GM18870 (cell line): ENCODE results near the gene MAPK4.

Experiments used
- ATAC-seq: cut with Tn5 transposase; IDR thresholded peaks from one replicate; pipeline ENCODE4 v1.9.1; 2021; ENCODE audit warnings: moderate library complexity; ENCODE audit not compliant: unreplicated experiment

MAPK4 gene

DNA sequence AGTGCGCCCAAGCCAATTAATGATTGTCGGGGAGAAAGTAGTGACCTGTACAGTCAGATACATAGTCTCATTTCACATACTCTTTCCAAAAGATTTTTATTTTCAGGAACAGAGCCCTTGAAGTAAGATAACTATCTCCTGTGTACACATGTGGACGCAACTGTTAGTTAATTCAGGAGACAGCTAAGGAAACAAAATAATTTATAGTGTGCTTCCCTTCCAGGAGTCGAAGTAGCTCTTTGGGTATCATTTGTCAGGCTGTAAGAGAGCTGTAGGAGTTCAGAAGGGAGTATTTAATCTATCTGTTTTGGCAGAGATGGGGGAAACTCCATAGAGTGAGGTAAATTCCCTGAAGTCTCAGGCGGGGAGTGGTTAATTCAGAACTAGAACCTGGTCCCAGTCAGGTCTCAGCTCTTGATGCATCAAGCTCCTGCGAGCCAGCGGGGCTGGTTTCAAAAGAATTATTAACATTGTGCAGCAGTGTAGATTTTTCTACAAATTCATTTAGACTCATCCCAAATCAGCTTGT, 63.0 kb downstream of the MAPK4 start:
- ATAC-seq, result no peak

DNA sequence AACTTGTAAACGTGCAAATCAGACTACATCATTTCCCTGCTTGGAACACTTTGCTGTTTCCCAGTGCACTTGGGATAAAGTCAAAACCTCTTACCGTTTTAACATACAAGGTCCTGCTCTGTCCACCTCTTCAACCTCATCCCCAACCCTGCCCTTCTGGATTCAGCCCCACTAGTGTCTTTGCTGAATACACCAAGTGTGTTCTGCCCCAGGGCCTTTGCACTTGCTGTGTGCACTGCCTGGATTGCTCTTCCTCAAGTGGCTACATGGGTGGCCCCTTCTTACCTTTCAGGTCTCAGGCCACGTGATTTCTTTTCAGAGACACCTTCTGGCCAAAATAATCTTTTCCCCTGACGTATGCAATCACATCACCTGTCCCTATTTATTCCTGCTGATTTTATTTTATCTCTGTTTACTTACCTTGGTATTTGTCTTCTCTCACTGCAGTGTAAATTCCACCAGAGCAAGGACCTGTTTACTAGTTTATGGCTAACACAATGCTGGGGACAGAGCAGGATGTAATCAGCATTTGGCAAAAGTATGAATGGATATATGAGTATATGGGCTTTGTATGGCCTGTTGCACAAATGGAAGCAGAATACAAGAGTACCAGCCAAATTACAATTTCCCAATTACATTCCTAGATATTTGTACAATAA, 63.9 kb downstream of the MAPK4 start:
- no peak for ATAC-seq

DNA sequence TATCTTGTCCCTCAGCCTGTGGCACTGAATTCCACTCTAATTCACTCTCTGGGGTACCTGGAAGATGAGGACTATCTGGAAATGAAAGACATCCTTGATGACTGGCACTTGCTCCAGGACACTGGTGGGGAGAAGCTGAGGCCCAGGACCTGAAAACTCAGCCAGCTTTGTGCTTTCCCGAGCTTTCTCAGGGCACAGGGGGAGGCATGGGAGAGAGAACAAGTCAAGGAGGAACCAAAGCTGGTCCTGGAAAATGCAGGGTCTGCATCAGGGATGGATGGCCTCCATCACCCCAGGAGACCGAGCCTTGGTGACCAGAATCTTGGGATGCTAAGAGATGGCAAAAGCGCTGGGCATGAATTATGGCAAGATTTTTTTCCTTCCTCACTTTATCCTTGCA, 65.1 kb downstream of the MAPK4 start:
- no peak for ATAC-seq

DNA sequence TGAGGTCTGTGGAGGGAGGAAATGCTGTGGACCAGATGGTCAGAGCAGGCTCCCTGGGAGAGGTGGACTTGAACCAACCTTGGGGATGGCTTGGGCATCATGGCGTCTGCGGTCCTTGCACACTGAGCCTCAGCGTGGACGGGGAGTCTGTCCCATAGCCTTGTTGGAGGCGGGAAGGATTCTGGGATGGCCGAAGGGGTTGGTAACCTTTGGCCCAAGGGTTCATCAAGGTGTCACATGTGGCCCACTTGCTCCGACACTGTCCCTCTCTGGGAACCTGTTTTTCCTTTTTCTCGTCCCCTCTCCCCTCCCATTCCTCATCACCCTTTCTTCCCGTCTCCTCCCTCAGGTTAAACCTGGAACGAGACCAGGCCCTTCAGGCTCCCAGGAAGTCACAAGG, 66.4 kb downstream of the MAPK4 start:
- ATAC-seq, result no peak

DNA sequence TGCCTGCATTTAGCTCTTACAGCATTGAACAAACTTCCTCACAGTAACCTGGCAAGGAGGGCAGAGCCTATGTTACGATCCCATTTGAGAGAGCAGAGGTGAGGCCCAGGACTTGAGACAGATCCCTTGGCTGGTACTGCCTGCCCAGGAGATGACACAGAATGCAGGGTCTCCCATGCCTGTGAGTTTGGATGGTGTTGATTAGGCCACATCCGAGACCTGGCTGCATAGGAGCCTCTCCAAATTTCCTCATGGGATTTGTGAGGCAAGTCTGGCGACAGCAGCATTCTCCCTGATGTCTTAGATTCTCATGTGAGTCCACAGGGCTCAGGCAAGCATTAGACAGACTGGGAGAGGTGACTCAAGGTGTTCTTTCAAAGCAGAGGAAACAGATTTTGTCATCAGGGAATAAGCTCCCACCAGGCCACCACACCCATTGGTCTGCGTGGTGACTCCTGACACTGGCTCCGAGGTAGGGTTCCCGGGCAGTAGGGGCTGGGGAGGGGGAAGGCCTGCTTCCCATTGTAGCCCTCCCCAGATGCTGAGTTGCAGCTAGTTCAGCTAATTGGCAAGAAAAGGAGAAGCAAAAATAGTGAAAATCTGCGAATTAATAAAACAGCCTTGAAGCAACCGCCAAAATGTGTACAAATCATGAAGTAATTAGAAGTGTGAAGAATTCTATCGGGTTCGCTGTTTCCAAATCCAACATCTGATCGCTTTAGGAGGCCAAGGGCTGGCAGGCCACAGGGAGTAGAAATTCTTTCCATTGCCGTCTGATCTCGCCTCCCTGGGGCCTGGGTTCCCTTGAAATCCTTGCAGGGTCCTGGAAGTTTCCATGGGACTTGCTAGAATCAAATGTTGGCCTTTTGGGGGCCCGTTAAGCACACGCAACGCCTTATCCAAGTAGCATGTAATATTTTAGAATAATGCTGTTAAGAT, 68.0 kb downstream of the MAPK4 start:
- ATAC-seq, result no peak

DNA sequence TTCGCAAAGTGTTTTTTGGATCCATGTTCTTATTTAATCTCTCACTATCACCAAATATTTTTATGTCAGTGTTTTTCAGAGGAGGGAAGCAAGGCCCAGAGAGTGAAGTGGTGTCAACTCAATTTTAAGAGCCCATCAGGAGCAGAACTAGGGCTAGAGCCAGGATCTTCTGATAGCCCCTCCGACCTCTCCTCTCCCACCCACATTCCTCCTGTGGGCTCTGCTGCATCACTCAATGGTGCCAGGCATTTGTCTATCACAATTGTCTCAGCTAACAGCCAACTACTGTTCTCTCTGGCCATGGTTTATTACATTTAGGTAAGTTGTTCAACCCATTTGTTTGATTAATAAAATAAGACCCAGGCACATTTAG, 68.6 kb downstream of the MAPK4 start:
- no peak for ATAC-seq

DNA sequence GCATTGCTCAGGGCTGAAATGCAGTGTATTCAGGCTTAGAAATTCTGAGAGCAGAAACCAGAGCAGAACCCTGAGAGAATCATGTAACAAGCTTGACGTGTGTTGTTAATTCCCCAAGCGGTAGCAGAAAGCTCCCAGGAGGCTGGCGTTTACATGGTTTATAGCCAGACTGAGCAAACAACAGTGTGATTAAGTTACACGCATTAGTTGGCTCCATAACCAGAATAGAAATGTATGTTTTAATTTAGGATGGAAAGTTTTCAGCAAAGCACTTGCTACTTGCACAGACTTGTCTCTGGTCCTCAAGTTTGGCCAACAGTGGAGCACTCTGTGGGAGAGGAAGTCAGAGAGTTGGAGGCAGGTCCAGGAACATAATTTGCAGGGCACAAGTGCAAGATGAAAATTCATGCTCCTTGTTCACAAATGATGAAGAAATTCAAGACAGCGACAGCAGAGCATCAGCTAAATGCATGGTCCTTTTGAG, 69.3 kb downstream of the MAPK4 start:
- ATAC-seq, result no peak

DNA sequence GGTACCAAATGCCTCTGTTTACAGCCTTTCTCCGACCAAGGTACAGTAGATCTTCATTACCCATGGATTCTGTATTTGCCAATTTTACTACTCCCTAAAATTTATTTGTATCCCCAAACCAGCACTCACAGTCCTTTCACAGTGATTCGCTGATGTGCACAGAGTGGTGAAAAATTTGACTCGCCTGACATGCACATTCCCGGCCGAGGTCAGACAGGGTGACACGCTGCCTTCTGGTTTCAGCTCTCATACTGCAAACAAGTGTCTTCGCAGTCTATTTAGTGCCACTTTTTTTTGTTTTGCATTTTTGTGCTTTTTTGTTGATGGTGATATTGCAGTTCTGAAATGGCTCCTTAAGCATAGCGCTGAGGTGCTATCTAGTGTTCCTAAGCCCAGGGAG, 71.0 kb downstream of the MAPK4 start:
- ATAC-seq, result no peak

DNA sequence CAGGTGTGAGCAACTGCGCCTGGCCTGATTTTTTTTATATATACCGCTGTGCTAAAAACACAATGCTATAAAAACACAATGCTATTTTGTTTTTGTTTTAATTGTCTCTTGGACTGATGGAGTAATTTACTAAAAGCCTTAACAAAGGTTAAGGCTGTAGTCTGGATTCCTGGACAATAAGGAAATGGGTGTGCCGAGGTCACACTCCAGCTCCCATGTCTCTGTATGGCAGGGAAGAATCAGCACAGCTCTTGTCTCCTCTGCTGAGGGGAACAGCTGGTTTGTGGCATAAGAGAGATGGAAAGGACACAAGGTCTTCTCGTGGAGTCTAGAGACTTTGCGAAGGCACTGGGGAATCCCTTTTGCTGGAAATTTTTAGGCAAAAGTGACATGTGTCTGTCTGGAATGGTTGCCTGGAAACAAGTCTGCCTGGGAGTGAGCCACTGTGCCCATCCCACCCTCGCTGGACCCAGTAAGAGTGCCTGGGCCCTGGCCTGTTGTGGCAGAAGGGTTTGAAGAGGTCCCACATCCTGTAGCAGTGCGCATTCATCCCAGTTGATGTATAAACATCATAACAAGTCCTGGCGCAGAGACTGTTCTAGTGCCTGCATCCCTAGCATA, 73.1 kb downstream of the MAPK4 start:
- no peak for ATAC-seq

DNA sequence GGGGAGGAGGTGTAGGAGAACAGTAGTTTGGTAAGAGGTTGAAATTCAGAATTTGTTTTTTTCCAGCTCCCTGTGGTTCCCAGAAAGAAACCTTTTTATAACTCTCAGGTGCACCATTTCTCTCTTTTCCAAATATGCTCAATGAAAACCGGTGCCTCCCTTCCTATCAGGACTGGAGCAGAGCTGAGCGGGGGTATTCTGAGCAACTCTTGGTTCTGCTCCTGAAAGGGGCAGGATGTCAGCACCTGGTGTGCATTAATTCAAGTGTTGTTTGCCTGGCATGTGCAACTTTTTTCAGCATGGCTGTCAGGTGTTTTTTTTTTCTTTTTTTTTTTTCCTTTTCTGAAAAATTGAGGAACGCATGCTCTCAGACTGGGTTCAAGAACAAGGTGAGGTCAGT, 74.1 kb downstream of the MAPK4 start:
- ATAC-seq, result no peak

DNA sequence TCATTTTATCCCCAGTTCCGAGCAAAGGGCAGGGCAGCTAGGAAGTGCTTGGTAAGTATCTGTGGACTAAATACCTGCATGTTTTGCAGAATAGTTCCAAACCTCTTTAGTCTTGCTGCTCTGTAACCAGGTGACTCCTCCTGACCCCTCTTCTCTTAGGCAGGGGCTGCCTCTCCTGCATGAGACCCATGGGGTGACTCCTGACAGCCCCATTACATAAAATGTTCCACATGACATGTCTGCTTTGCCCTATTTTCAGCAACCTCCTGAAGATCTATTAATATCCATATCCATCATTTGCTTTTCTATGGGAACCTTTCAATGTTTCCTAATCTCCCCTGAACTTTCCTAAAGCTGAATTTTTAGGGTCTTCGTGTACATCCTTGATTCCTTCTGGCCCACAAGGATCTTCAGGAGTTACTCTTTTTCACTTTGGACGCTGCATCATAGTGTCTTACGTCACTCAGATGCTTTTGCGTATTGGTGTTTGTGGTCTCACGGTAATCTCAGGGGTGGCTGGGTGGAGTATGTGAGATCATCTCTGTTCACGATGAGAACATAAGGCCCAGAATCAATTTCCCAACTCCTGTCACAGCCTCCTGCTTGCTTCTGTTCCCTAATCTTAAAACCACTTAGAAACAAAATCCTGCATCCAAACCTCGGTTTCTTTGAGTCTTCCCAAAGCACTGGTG, 76.6 kb downstream of the MAPK4 start:
- no peak for ATAC-seq

DNA sequence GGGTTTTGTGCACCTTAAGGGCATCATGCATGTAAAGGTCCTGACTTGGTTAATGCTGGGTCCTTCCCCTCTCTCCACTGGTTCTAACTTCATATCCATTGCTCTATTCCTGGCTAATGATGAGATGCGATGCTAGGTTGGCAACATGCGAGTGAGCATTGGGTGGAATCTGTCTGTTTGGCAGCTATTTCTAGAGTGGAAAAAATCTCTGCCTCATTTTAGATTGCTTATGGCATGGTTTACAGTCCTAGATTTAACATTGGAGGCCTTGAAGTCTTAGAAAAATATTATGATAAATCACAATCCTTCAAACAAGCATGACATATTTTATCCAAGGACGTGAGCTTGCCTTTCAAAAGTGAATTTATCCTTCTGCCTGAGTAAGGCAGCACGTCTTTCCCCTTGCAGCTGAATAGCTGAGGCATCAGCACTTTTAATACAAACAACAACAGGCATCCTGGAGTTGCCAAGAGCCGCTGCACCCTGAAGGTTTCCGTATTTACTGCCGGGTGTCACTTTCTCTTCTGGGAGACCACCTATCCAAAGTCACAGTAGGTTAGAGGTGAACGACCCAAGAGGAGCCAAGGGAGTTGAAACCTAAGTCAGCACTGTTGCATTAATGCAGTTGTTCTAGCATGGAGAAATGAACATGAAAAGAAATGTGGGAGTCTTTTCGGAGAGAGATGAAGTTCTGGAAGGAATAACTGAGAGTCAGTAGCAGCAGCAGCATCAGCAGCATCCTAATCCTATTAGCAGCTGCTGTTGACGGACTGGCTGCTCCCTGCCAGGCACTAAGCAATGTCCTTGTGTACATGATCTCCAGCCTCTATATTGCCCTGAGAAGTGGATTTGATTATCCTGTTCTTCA, 78.4 kb downstream of the MAPK4 start:
- ATAC-seq, result no peak

DNA sequence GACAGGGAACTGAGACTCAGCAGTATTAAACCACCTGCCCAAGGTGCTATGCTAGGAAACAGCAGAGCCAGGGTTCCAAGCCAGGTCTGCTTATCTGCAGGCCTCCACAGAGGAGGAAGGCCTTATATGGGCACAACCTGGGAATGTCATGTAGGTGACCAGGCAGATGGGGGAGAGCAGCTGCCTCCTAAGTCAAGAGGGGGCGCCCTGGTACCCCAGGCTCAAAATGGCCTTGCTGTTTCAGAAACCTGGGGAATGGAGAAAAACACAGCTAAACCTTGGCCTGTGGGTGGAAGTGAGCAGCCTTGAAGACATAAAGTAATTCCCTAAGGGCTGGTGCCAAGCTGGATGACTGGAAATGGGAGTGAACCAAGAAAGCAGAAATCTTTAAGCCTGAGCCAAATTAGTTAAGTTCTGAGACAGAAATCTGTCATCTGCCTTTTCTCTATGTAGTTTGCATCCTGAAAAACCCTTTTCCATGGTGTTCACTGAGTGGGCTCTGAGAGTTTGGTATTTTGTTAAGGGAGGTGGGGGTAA, 79.1 kb downstream of the MAPK4 start:
- ATAC-seq, result no peak

DNA sequence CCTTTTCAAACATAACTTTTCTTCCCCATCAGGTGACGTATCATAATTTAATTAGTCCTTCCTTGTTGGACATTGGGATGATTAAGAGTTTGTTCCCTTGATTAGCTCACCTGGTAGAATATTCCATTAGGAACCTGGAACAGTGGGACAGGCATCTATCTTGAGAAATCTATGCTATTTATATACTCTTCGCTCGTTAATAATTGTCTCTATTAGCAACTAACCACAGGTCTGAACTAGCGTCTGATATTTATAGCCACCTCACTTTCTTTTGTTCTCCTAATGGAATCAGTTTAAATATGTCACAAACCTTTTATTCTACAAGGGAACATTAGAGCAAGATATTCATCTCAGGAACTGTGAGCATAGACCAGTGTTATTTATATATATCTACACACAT, 79.8 kb downstream of the MAPK4 start:
- ATAC-seq, result no peak

DNA sequence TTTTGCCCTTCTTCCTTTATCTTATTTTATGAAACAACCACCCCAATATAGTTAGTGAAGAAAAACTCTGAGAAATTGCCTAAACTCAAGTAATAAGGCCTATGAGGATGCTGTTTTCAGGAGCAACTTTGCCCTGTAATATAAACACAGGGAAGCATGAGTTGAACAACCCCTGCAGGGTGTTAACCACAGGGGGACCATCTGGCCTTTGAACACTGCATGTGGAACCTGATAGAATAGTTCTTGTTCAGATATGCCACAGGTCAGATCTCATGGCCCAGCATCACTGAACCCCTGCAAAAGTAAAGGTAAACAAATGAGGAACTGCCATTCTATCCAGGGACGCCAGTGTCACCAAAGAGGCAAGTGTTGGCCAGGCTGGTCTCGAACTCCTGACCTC, 82.6 kb downstream of the MAPK4 start:
- no peak for ATAC-seq

DNA sequence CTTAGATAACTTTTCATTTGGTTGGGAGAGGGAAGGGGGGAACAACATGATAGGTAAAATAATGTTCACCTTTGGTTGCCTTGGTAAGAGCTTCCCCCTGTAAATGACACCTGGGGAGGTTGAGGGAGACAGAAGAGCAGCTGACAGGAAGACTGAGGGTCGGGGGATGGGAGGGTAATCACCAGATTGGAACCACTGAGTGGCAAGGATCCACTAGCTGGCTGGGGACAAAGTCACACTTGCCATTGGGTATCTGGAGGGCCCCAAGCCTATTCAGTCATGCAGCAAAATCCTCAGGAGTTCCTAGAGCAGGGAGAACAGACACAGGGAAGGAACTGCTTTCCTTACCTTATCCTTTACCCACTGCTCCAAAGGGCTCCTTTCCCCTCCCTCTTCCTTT, 84.3 kb downstream of the MAPK4 start:
- ATAC-seq, result no peak

DNA sequence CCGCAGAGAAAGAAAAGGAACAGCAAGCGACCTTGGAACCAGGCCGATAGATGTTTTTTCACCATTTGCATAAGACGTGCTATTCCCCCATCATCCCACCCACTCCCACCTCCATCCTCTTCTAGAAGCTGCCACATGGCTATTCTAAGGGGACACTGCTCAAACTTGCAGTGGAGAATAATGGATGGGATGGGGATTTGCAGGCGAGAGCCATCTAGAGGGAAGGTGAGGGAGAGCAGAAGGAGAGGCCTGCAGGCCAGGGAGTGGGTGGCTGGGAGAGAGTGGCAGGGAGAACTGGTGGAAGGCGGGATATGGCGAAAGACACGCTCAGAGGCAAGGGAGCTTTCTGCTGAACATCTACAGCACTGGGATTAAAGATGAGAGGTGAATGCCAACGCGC, 84.9 kb downstream of the MAPK4 start:
- no peak for ATAC-seq

DNA sequence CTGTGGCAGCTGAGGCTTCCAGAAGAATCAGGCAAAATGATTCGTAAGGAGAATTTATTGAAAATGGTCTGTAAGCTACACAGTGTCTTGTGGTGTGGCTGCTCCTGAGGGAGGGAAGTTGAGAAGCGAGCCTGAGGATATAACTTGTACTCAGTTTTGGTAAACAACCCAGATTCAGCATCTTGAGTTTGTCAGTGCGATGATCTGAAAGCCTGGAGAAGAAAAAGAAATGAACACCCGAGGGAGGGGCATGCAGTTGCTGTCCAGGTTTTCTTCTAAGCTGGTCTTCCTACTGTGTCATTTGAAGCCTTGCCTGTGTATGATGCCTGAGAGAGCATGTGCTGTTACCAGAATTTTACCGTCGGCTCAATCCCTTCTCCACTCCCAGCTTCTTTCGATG, 87.3 kb downstream of the MAPK4 start:
- ATAC-seq, result no peak

DNA sequence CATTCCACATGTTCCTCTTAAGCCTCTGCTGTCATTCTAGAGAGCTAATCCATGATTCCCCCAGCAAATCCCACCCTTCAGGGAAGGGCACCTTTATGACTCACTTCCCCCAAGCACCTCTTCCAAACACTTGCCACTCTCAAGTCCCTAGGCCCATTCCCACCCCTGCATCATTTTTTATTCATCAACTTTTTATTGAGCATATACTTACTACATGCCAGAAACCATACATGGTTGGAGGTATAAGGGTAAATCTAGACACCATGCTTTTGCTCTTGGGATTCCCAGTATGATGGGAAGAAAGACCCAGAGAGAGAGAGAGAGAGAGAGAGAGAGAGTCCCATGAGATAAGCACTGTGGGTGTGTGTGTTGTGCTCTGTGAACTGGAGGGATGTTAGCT, 87.9 kb downstream of the MAPK4 start:
- no peak for ATAC-seq

DNA sequence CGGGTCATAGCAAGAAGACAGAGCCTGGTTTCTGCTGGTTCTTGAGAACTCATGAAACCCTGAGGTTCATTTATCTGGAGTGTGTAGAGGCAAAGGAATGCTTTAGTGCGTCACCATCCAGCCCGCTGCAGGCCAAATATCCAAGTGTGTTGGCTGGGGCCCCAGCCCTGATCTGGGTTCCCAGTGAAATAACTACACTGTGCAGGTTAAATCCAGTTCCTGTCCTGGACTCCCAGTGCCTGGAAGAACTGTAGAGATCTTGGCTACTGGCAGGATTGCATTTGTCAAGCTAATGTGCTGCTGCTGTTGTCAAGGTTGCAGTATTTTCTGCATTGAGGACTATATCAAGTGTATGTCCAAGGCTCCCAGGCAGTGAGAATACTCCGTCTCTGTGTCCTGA, 89.9 kb downstream of the MAPK4 start:
- ATAC-seq, result no peak
